GM12874 (cell line): Measurements from ENCODE around the gene SPINT2.

Experiments used
- CTCF ChIP-seq: IDR thresholded peaks from 2 replicates; pipeline ENCODE4 v1.5.1; 2011; ENCODE audit warnings: low read depth, mild to moderate bottlenecking, control low read depth, low read length, moderate library complexity; ENCODE audit not compliant: insufficient read depth

Gene SPINT2

GRCh38 chr19:38253788-38254187 is 10.6 kb upstream of the SPINT2 start:
- no peak for TF ChIP-seq CTCF

DNA sequence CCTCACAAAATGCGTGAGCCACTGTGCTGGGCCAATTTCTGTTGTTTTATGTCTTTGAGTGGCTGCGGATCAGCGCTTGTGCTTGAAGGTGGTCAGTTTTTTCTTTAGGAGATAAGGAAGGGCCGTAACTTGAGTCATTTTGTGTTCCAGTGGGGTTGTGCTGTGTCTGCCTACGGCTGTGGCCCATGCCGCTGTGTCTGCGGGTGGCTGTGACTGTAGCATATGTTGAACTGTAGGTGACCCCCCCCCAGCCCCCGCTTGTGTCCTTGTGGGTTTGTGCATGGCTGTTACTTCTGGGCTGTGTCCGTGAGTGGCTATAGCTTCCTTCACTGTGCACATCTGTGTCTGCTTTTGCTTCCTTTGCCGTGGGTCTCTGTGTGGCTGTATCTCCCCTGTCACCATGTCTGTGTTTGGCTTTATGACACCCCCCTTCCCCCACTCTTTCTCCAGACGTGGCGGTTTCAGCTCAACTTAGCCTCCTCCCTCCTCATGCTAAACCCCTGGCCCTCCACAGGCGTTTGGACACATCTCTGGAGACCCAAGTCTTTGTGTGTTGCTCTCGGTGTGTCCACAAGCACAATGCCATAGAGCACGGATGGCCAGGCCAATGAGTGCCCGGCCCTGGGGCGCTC is 8.9 kb upstream of the SPINT2 start:
- TF ChIP-seq CTCF, result no peak

DNA sequence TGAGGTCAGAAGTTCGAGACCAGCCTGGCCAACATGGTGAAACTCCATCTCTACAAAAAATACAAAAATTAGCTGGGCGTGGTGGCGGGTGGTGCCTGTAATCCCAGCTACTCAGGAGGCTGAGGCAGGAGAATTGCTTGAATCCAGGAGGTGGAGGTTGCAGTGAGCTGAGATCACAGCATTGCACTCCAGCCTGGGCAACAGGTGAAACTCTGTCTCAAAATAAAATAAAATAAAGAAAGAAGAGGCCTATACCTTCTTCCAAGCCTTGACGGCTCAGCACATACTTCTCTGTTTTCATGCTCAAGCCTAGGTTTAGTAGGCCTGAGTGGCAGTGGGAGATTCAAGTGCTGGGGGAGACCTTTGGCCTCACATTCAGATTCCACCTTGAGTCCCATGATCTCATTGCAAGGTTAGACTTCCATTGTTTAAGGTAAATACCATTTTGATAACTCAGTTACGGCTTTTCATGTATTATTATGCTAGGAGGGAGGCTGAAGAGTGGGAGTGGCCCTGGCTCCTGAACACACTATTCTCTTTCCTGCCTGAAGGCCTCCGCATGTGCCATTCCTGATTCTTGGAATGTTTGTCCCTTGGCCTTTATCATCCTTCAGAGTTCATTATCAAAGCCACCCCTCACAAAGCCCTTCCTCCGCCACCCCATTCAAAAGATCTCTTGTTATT is 1.6 kb upstream of the SPINT2 start:
- TF ChIP-seq CTCF, result no peak

- TF ChIP-seq CTCF, result no peak
Observed at GRCh38 chr19:38263689-38264485, 486 bp upstream of the SPINT2 start.

GRCh38 chr19:38265213-38265861 is 964 bp downstream of the SPINT2 start:
- no peak for TF ChIP-seq CTCF

DNA sequence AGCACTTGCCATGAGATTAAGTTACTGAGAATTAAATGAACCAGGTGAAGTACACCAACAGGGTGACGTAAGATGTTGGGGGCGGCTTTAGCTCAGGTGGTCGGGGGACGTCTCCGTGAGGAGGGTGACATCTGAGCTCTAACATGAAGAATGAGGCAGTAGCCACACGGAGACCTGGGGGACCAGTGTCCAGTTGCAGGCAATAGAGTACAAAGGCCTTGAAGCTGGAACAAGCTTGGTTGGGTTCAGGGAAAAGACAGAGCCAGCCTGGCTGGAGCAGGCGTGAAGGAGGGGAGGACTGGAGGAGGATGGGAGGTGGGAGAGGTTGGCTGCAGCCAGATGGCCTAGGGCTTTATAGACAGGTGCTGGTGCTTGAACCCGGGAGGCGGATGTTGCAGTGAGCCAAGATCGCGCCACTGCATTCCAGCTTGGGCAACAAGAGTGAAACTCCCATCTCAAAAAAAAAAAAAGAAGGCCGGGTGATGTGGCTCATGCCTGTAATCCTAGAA is 1.6 kb downstream of the SPINT2 start:
- no peak for TF ChIP-seq CTCF
